Gastroesophageal sphincter (tissue), 3 donors: ENCODE measurements around the gene SMARCA2.

Experiments used
- EP300 ChIP-seq: sonication (generic); formaldehyde crosslinking; IDR thresholded peaks from one replicate; pipeline ENCODE4 v1.6.1; 2017; ENCODE audit warnings: antibody characterized with exemption, mild to moderate bottlenecking
- POLR2A ChIP-seq, 2 donors: fragments of 450-650 bp; IDR thresholded peaks; one replicate each; pipeline ENCODE4 v1.6.1; 2017; ENCODE audit warnings: antibody characterized with exemption in 2 of 2, mild to moderate bottlenecking in 2 of 2, moderate library complexity in 1 of 2
- POLR2AphosphoS5 ChIP-seq: sonication (generic); formaldehyde crosslinking; IDR thresholded peaks from one replicate; pipeline ENCODE4 v1.6.1; 2017; ENCODE audit warnings: antibody characterized with exemption
- TF ChIP-seq, protein P1 (sequence below), 4 experiments: fragments of 200-600 bp in 2 of 4; fragments of 450-650 bp in 2 of 4; sonication (generic) in 1 of 4; IDR thresholded peaks; one replicate each; pipeline ENCODE4 v1.5.1; 2017 to 2019; ENCODE audit warnings: antibody characterized with exemption in 4 of 4, mild to moderate bottlenecking in 2 of 4, moderate library complexity in 2 of 4

DNA sequence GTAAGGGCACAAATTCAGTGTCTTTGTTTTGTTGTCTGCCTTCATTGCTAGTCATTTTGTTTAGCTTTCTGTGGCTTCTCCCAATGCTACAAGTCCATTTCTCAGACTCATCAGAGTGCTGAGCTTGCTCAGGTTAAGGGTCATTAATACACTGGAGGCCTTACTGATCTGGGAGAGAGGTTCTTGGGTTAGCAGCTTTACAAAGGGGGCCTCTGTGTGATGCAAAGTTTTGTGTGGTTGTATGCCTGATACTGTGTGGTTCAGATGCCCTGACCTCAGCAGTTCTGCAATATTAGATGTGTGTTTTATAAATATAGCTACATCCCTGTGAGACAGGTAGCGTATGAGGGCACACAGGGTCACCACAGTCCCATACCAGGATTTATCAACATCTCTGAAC, 34.8 kb upstream of the SMARCA2 start:
- TF ChIP-seq, protein P1, sequence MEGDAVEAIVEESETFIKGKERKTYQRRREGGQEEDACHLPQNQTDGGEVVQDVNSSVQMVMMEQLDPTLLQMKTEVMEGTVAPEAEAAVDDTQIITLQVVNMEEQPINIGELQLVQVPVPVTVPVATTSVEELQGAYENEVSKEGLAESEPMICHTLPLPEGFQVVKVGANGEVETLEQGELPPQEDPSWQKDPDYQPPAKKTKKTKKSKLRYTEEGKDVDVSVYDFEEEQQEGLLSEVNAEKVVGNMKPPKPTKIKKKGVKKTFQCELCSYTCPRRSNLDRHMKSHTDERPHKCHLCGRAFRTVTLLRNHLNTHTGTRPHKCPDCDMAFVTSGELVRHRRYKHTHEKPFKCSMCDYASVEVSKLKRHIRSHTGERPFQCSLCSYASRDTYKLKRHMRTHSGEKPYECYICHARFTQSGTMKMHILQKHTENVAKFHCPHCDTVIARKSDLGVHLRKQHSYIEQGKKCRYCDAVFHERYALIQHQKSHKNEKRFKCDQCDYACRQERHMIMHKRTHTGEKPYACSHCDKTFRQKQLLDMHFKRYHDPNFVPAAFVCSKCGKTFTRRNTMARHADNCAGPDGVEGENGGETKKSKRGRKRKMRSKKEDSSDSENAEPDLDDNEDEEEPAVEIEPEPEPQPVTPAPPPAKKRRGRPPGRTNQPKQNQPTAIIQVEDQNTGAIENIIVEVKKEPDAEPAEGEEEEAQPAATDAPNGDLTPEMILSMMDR (IDR thresholded peaks at IDR 0.05) = no peak
- TF ChIP-seq POLR2A (IDR thresholded peaks at IDR 0.05) (no peak), EP300 (no peak), POLR2AphosphoS5 (no peak)
